GM18498 (cell line): ENCODE data around the gene SRSF6.
"Not testable (repeated sequence)": the region's sequence is repeated elsewhere in the genome, so short reads cannot be mapped to it uniquely, and the experiment has no call there.

Experiments
- ATAC-seq: cut with Tn5 transposase; IDR thresholded peaks from one replicate; pipeline ENCODE4 v1.9.1; 2021; ENCODE audit warnings: mild to moderate bottlenecking, moderate library complexity; ENCODE audit not compliant: unreplicated experiment

The SRSF6 gene

DNA sequence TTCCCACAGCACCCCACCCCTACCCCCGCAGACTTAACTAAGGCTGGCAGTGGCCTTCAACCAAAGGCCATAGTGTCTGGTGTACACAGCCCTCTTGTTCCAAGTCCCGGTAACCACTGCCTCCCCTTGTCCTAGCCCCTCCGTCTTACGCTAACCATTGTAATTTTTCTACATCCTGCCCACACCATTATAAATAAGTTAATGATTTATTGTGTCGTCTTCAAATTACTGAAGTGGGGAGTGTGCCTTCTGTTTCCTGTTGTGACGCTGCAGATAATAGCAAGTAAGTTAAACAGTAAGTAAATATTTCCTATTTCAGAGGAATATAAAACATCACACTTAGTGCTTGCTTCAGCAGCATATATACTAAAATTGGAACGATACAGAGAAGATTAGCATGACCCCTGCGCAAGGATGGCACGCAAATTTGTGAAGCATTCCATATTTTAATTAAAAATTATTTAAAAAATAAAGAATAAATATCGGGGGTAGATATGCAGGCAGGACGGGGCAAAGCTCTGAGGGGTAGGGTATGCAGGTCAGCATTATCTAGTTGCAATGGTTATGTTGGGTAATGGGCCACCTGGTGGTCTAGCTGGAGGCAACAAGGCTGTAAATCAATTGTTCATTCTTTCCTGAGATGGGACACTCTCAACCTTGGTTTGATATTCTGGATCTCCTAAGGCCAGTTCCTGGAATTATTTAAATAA, 15.1 kb downstream of the SRSF6 start:
- ATAC-seq = no peak

DNA sequence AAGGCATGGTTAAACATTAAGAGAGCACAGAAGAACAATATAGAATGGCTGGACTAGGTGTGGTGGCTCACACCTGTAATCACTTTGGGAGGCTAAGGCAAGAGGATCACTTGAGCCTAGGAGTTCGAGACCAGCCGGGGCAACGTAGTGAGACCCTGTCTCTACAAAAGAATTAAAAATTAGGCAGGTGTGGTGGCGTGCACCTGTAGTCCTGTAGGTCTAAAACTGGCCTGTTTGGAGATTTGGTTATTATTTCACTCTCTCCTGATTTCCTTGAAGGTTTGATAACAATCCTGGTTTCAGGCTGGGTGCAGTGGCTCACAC, 15.6 kb downstream of the SRSF6 start:
- no peak for ATAC-seq

- ATAC-seq = no peak
These were observed 19.5 kb downstream of the SRSF6 start for GRCh38 chr20:43477193-43477592.

GRCh38 chr20:43477619-43478018, 19.9 kb downstream of the SRSF6 start:
- no peak for ATAC-seq

DNA sequence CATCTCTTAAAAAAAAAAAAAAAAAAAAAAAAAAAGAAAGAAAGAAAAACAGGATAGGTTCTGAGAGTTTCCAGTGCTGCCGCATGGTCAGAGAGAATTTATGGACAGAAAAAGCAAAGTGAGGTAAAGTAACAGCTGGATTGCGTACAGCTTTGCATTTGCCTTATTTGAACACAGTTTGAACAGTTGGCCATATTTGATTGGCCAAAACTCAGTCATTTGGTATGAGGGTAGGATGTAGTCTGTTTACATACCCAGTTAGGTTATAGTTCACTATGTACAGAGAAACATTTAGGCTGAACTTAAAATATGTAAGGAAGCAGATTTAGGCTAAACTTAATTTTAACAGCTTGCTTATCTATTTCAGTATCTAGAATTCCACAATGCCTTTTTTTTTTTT, 32.3 kb downstream of the SRSF6 start:
- ATAC-seq = no peak

DNA sequence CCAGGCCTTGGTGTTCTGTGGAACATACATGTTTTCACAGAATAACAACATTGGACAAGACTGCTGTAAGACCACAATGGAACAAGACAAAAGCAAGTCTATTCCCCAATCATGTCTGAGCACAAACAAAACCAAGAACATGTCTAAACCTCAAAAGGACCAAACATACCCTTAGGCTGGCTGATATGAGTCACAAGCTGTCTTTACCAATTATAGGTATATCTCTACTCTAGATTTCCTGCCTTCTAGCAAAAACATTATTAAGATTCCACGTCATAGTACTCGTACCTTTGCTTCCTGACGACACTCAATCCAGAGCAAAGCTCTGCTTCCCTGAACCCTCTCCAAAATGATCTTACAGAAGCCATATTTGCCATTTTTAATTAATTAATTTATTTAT, 34.4 kb downstream of the SRSF6 start:
- peak; percentile 89 for ATAC-seq

DNA sequence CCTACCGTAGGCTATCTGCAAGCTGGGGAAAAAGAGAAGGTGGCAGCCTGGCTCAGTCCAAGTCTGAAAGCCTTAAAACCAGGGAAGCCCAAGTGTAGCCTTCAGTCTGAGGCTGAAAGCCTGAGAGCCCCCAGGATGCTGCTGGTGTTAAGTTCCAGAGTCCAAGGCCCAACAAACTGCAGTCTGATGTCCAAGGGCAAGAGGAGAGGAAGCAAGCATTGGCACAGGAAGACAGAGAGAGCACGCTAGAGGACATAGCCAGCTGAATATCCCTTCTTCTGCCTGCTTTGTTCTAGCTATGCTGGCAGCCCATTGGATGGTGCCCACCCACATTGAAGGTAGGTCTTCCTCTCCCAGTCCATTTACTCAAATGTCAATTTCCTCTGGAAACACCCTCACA, 37.7 kb downstream of the SRSF6 start:
- no peak for ATAC-seq

DNA sequence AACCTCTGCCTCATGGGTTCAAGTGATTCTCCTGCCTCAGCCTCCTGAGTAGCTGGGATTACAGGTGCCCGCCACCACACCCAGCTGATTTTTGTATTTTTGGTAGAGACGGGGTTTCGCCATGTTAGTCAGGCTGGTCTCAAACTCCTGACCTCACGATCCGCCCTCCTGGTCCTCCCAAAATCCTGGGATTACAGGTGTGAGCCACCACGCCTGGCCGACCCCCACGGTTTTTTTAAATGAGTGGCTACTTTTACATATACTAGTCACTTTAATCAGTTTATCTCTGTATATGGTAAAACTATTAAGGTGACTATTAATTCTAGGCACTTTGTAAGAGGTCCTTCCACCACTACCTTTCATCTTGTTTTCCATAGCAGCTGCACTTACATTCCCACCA, 44.3 kb downstream of the SRSF6 start:
- not testable (repeated sequence) for ATAC-seq

DNA sequence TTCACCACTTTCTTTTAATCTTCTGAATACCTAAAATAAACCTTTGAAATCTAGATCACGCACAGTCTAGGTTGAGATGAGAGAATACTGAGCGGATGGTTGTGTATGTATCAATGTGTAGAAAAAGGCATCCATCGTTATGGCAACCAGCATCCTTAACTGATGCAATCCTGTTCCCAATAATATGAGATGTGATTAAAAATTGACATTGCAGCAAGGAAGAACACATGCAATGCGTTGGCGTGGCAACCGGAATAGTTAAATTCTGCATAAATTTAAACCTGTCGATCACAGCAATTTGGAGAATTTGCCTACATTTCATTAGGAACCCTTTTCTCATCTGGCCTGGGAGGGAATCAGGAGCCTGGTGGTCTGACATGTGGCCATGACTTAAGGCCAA, 48.5 kb downstream of the SRSF6 start:
- ATAC-seq = no peak

DNA sequence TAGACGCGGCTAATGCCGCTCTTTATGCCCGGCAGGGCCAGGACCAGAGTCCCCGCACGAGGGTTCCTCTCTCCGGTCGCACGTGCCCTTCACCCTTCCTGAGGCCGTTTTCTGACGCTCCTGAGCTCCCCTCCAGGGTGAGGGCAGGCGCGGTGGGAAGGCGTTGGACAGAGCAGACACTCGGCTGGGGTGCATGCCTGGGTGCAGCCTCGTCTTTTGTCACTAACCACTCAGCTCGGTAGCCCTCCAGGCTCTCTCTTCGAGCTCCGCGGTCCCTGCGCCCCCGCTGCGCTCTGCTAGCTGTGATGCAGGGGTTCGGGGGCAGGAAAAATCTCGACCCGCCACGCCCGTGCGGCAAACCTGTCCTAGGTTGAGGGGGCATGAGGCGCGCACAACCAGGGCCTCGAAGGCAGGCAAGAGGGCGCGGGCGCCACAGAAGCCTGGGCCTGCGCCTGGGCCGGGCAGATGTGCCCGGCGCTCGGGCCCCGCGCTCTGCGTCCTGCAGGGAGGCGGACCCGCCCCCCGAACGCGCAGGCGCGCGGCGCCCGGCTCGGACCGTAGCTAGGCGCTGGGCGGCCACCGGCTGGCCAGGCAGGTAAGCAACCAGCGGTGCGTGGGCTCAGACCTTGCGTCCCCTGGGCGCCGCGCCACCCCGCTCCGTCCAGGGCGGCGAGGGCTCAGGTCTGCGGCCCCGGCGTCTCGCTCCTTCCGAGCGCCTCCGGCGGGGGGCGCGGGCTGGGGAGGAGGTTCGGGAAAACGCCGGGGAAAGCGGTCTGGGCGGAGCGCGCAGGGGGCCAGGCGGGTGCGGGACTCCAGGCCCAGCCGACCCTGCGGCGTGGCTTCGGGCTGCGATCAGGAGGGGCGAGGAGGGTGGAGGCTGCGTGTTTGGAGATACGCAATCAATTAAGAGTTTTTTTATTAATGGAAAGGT, 49.7 kb downstream of the SRSF6 start, which contains the start of gene L3MBTL1:
Gene L3MBTL1 (plus strand): TSS at position 548 of the 931 bp plus-strand sequence. CDS start 5,807 bp downstream, outside the sequence.
- ATAC-seq = no peak

GRCh38 chr20:43508106-43508505, 50.4 kb downstream of the SRSF6 start:
- no peak for ATAC-seq

- no peak for ATAC-seq
These were observed 50.9 kb downstream of the SRSF6 start for GRCh38 chr20:43508604-43509040.

DNA sequence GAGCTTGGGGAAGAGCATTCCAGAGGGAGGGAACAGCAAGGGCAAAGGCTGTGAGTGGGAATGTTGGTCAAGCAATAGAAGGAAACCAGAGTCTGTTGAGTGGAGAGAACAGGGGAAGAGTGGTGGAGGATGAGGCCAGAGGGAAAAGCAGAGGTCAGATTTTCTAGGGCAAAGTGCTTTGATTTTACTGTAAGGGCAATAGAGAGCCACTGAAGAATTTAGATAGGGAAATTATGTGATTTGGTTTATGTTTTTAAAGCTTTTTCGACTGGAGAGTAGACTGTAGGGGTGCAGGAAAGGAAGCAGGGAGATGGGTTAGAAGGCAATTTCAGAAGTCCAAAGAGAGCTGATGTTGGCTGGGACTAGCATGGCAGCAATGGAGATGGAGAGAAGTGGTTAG, 54.2 kb downstream of the SRSF6 start:
- ATAC-seq = no peak

- ATAC-seq = no peak
These were observed 55.8 kb downstream of the SRSF6 start for GRCh38 chr20:43513372-43513930.
